Upper lobe of left lung (tissue), 4 donors: ENCODE results near the gene GALNS.

Experiments used
- POLR2A ChIP-seq, 4 donors: fragments of 450-650 bp; IDR thresholded peaks; one replicate each; pipeline ENCODE4 v1.5.1; 2016 to 2017; ENCODE audit warnings: antibody characterized with exemption in 4 of 4, mild to moderate bottlenecking in 2 of 4
- TF ChIP-seq, protein P1 (sequence below), 6 experiments: fragments of 450-650 bp in 4 of 6; fragments of 200-600 bp in 2 of 6; sonication (generic) in 2 of 6; IDR thresholded peaks; one replicate each; pipeline ENCODE4 v1.5.1; 2016 to 2019; ENCODE audit warnings: antibody characterized with exemption in 6 of 6

DNA sequence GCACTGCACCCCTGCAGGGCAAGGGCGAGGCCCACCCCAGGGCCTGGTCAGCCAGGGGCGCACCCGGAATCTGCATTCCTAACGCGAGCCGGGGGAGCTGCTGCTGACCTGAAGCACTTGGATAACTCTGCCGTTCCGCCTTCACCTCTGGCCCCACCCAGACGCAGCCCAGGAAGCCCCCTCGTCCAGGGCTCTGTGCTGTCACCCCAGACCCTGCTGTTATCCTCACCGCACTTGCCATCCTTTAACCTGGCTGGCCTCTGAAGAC lies 23.0 kb upstream of the GALNS start:
- no peak for TF ChIP-seq POLR2A (IDR thresholded peaks at IDR 0.05)
- TF ChIP-seq, protein P1, sequence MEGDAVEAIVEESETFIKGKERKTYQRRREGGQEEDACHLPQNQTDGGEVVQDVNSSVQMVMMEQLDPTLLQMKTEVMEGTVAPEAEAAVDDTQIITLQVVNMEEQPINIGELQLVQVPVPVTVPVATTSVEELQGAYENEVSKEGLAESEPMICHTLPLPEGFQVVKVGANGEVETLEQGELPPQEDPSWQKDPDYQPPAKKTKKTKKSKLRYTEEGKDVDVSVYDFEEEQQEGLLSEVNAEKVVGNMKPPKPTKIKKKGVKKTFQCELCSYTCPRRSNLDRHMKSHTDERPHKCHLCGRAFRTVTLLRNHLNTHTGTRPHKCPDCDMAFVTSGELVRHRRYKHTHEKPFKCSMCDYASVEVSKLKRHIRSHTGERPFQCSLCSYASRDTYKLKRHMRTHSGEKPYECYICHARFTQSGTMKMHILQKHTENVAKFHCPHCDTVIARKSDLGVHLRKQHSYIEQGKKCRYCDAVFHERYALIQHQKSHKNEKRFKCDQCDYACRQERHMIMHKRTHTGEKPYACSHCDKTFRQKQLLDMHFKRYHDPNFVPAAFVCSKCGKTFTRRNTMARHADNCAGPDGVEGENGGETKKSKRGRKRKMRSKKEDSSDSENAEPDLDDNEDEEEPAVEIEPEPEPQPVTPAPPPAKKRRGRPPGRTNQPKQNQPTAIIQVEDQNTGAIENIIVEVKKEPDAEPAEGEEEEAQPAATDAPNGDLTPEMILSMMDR (IDR thresholded peaks at IDR 0.05): no peak
